Cardiac fibroblast (primary cell): Measurements from ENCODE around the gene CEP41.

ENCODE experiments used
- DNase-seq, 2 donors: peaks; one replicate each; pipeline versions ENCODE4 v3.0.0 to v3.0.0-alpha.2; 2010; ENCODE audit warnings: low read depth in 2 of 2
- H3K4me3 ChIP-seq, 2 donors: replicated peaks in 1 of 2; 1 replicate in 1 of 2; 2 replicates in 1 of 2; pipeline ENCODE4 v1.5.1; 2011; ENCODE audit warnings: low read depth in 2 of 2, low read length in 2 of 2, mild to moderate bottlenecking in 2 of 2, moderate library complexity in 1 of 2
- CTCF ChIP-seq: IDR thresholded peaks from one replicate; pipeline ENCODE4 v1.5.1; 2011; ENCODE audit warnings: low read depth, mild to moderate bottlenecking, low read length, inconsistent platforms

CEP41 gene

GRCh38 chr7:130425796-130426195 lies 15.0 kb downstream of the CEP41 start:
- no peak for TF ChIP-seq CTCF
- H3K4me3 ChIP-seq: no peak overlapping the region
- DNase-seq: no peak

- no peak for DNase-seq
These were observed 17.2 kb downstream of the CEP41 start for GRCh38 chr7:130423501-130424037.

GRCh38 chr7:130421684-130422083 lies 19.1 kb downstream of the CEP41 start:
- H3K4me3 ChIP-seq: no peak overlapping the region
- TF ChIP-seq CTCF: no peak
- DNase-seq: peak in 1 of 2 donors; percentile 57

More at GRCh38 chr7:130423501-130424037, 17.2 kb downstream of the CEP41 start:
- H3K4me3 ChIP-seq: no peak overlapping the region
- no peak for TF ChIP-seq CTCF

GRCh38 chr7:130420943-130421578 lies 19.8 kb downstream of the CEP41 start:
- no peak overlapping the region for H3K4me3 ChIP-seq
- no peak for TF ChIP-seq CTCF
- peak in 1 of 2 donors; percentile 38 for DNase-seq

- H3K4me3 ChIP-seq: no peak overlapping the region
- no peak for TF ChIP-seq CTCF
- DNase-seq: no peak
These were observed 21.2 kb downstream of the CEP41 start for GRCh38 chr7:130419658-130420057.

GRCh38 chr7:130418306-130418705 lies 22.5 kb downstream of the CEP41 start:
- TF ChIP-seq CTCF: no peak
- no peak overlapping the region for H3K4me3 ChIP-seq
- no peak for DNase-seq

GRCh38 chr7:130417213-130417612 lies 23.6 kb downstream of the CEP41 start:
- no peak for TF ChIP-seq CTCF
- no peak for DNase-seq
- no peak overlapping the region for H3K4me3 ChIP-seq
